Keratinocyte (primary cell): ENCODE measurements around the gene NBPF1. TPM values are rescaled to one million over a fixed set of nuclear protein-coding genes. Genes with fewer than 3 reads are reported as not detected.
"Not testable (repeated sequence)": the region's sequence is repeated elsewhere in the genome, so short reads cannot be mapped to it uniquely, and the experiment has no call there.

ENCODE experiments used
- DNase-seq: peaks from one replicate; pipeline ENCODE4 v3.0.0-alpha.2; 2011; ENCODE audit warnings: low read depth, missing footprints, low spot score
- FAIRE-seq: peaks from 2 replicates; lab custom pipeline; 2011; peaks lifted over from hg19 to GRCh38; lab: Jason Lieb, UNC
- H2AFZ ChIP-seq: 2 replicates; pipeline ENCODE4 v1.6.0; 2012; ENCODE audit warnings: low read length, control low read depth, inconsistent platforms; ENCODE audit not compliant: control insufficient read depth
- H3K27ac ChIP-seq: 2 replicates; pipeline ENCODE4 v1.5.1; 2011; ENCODE audit warnings: low read length; ENCODE audit not compliant: control insufficient read depth, insufficient read depth
- H3K27me3 ChIP-seq: 3 replicates; pipeline ENCODE4 v1.6.0; 2011; ENCODE audit warnings: low read length; ENCODE audit not compliant: control insufficient read depth, insufficient read depth; ENCODE audit errors: extremely low read depth
- H3K36me3 ChIP-seq, 2 experiments: 2 replicates in 1 of 2; 3 replicates in 1 of 2; pipeline ENCODE4 v1.5.1; 2011; ENCODE audit warnings: low read length in 2 of 2, mild to moderate bottlenecking in 1 of 2; ENCODE audit not compliant: control insufficient read depth in 2 of 2, insufficient read depth in 2 of 2; ENCODE audit errors: extremely low read depth in 1 of 2
- H3K4me1 ChIP-seq: 3 replicates; pipeline ENCODE4 v1.5.1; 2011; ENCODE audit warnings: low read length; ENCODE audit not compliant: control insufficient read depth, insufficient read depth; ENCODE audit errors: extremely low read depth
- H3K4me2 ChIP-seq: 3 replicates; pipeline ENCODE4 v1.6.0; 2011; ENCODE audit warnings: low read depth, low read length; ENCODE audit not compliant: control insufficient read depth, insufficient read depth; ENCODE audit errors: extremely low read depth
- H3K4me3 ChIP-seq, 3 experiments: fragments of 200-600 bp in 1 of 3; sonication (generic) in 1 of 3; 2 replicates in 2 of 3; 3 replicates in 1 of 3; pipeline ENCODE4 v1.5.1; 2011 to 2016; ENCODE audit warnings: low read length in 3 of 3, mild to moderate bottlenecking in 3 of 3, control low read depth in 2 of 3, inconsistent platforms in 1 of 3, low read depth in 1 of 3, mixed read lengths in 1 of 3, mixed run types in 1 of 3, moderate library complexity in 1 of 3; ENCODE audit not compliant: control insufficient read depth in 2 of 3, insufficient read depth in 2 of 3; ENCODE audit errors: extremely low read depth in 1 of 3
- H3K79me2 ChIP-seq: 2 replicates; pipeline ENCODE4 v1.6.0; 2012; ENCODE audit warnings: low read length; ENCODE audit not compliant: control insufficient read depth, insufficient read depth
- H3K9ac ChIP-seq: 3 replicates; pipeline ENCODE4 v1.6.0; 2011; ENCODE audit warnings: low read length; ENCODE audit not compliant: control insufficient read depth, insufficient read depth; ENCODE audit errors: extremely low read depth
- H3K9me1 ChIP-seq: 3 replicates; pipeline ENCODE4 v1.6.0; 2011; ENCODE audit warnings: low read length; ENCODE audit not compliant: control insufficient read depth, insufficient read depth; ENCODE audit errors: extremely low read depth
- H3K9me3 ChIP-seq: 2 replicates; pipeline ENCODE4 v1.5.1; 2012; ENCODE audit warnings: low read depth, low read length; ENCODE audit not compliant: control insufficient read depth
- H4K20me1 ChIP-seq: 3 replicates; pipeline ENCODE4 v1.6.0; 2011; ENCODE audit warnings: low read length; ENCODE audit not compliant: control insufficient read depth, insufficient read depth; ENCODE audit errors: extremely low read depth
- dilution Hi-C: fragments of 300-500 bp; cut with MboI; formaldehyde crosslinking; loops from one replicate; pipeline ENCODE4 v1.7.0; 2020; ENCODE audit warnings: low sequenced_read_pairs; ENCODE audit not compliant: extremely low pct_ligation_motif_present
- polyA plus RNA-seq, 5 experiments: library from polyadenylated mRNA; depleted of rRNA in 3 of 5; stranded (reverse) in 3 of 5; stranded (forward) in 1 of 5; unstranded in 1 of 5; fragments of >200 nt; gene quantifications; 1 replicate in 1 of 5; 2 replicates in 3 of 5; 3 replicates in 1 of 5; pipeline versions ENCODE4 v1.2.1 to v1.2.3, GENCODE V29; 2011 to 2012; ENCODE audit warnings: missing spikeins in 2 of 5, low read depth in 1 of 5, low replicate concordance in 1 of 5

The NBPF1 gene
- polyA plus RNA-seq, 1 donor (not counting 4 experiments of a cell fraction or from before 2014, with no cell fraction given), result 16.4 TPM

GRCh38 chr1:16534239-16534828 is 79.0 kb downstream of the NBPF1 start:
- Histone ChIP-seq H3K4me3 (peak overlapping the region in 1 of 3 experiments; percentile 12), H3K4me2 (peak overlapping the region; percentile 12)
- DNase-seq, result peak; percentile 54
- H3K9me3 ChIP-seq, H3K79me2 ChIP-seq, H2AFZ ChIP-seq, H3K27me3 ChIP-seq, FAIRE-seq, H3K27ac ChIP-seq, H4K20me1 ChIP-seq, dilution Hi-C loops, H3K36me3 ChIP-seq, H3K9me1 ChIP-seq, H3K4me1 ChIP-seq, H3K9ac ChIP-seq: not testable (repeated sequence)

- DNase-seq, H4K20me1 ChIP-seq, H3K4me3 ChIP-seq, H3K27ac ChIP-seq, H3K79me2 ChIP-seq, FAIRE-seq, H3K27me3 ChIP-seq, H3K4me2 ChIP-seq, dilution Hi-C loops, H3K36me3 ChIP-seq, H3K4me1 ChIP-seq, H3K9me1 ChIP-seq, H3K9ac ChIP-seq, H2AFZ ChIP-seq, H3K9me3 ChIP-seq: not testable (repeated sequence)
These were observed 81.0 kb downstream of the NBPF1 start for GRCh38 chr1:16532235-16532991.

GRCh38 chr1:16528338-16528737 is 85.0 kb downstream of the NBPF1 start:
- H3K4me1 ChIP-seq, H3K36me3 ChIP-seq, H4K20me1 ChIP-seq, H2AFZ ChIP-seq, H3K4me3 ChIP-seq, H3K79me2 ChIP-seq, H3K27ac ChIP-seq, H3K9me3 ChIP-seq, dilution Hi-C loops, H3K27me3 ChIP-seq, FAIRE-seq, H3K4me2 ChIP-seq, DNase-seq, H3K9me1 ChIP-seq, H3K9ac ChIP-seq: not testable (repeated sequence)

- H3K9me1 ChIP-seq, H3K4me3 ChIP-seq, dilution Hi-C loops, H3K9me3 ChIP-seq, H3K36me3 ChIP-seq, FAIRE-seq, H2AFZ ChIP-seq, H3K79me2 ChIP-seq, H3K27me3 ChIP-seq, DNase-seq, H3K27ac ChIP-seq, H3K4me2 ChIP-seq, H3K9ac ChIP-seq, H3K4me1 ChIP-seq, H4K20me1 ChIP-seq: not testable (repeated sequence)
These were observed 87.6 kb downstream of the NBPF1 start for GRCh38 chr1:16525769-16526168.

GRCh38 chr1:16521679-16522078 is 91.7 kb downstream of the NBPF1 start:
- peaks cover 15% of the 10 kb centered on the region for H3K27me3 ChIP-seq
- H3K9me3 ChIP-seq, H2AFZ ChIP-seq, H3K4me3 ChIP-seq, H3K27ac ChIP-seq, H3K4me1 ChIP-seq, H4K20me1 ChIP-seq, DNase-seq, FAIRE-seq, H3K9me1 ChIP-seq, dilution Hi-C loops, H3K79me2 ChIP-seq, H3K4me2 ChIP-seq, H3K9ac ChIP-seq, H3K36me3 ChIP-seq: not testable (repeated sequence)
